A673 (cell line): ENCODE measurements around the gene DESI1. TPM values are rescaled to one million over a fixed set of nuclear protein-coding genes. Genes with fewer than 3 reads are reported as not detected.
A peak's percentile ranks its signal among the peaks of the same experiment; 100 is the strongest.
"Not testable (repeated sequence)": the region's sequence is repeated elsewhere in the genome, so short reads cannot be mapped to it uniquely, and the experiment has no call there.

ENCODE experiments used
- BruUV-seq: library from RNA; stranded (reverse); fragments of 400-500 nt; replicated peaks from 2 replicates; lab custom pipeline; 2021; lab: Mats Ljungman, UMichigan
- CTCF ChIA-PET: fragments of 300-600 bp; sonication (Branson Sonifier 250); formaldehyde crosslinking; loops from one replicate; lab custom pipeline; 2022; ENCODE audit warnings: antibody characterized with exemption; lab: Charles Lee
- POLR2A ChIA-PET: fragments of 300-600 bp; sonication (Branson Sonifier 250); formaldehyde crosslinking; loops from one replicate; lab custom pipeline; 2022; ENCODE audit warnings: antibody characterized with exemption; ENCODE audit not compliant: low non-redundant PET; lab: Charles Lee
- DNase-seq: peaks from one replicate; pipeline ENCODE4 v3.0.0-alpha.2; 2015; ENCODE audit warnings: low spot score
- H3K27ac ChIP-seq: fragments of 200-600 bp; sonication (generic); 2 replicates; pipeline ENCODE4 v1.5.1; 2016; ENCODE audit warnings: mixed run types, low read depth, mild to moderate bottlenecking, mixed read lengths, antibody characterized with exemption, low read length; ENCODE audit not compliant: poor library complexity, severe bottlenecking
- H3K27me3 ChIP-seq: fragments of 200-600 bp; sonication (generic); replicated peaks from 2 replicates; pipeline ENCODE4 v1.6.1; 2017; ENCODE audit warnings: mixed run types, low read depth, mild to moderate bottlenecking, mixed read lengths, antibody characterized with exemption, low read length; ENCODE audit not compliant: insufficient read depth, poor library complexity
- H3K36me3 ChIP-seq: fragments of 200-600 bp; sonication (generic); 2 replicates; pipeline ENCODE4 v1.6.1; 2016; ENCODE audit warnings: mixed run types, mild to moderate bottlenecking, mixed read lengths, antibody characterized with exemption, low read length; ENCODE audit not compliant: insufficient read depth, poor library complexity, severe bottlenecking
- H3K4me1 ChIP-seq: fragments of 200-600 bp; sonication (generic); 2 replicates; pipeline ENCODE4 v1.6.1; 2017; ENCODE audit warnings: mixed run types, mild to moderate bottlenecking, mixed read lengths, antibody characterized with exemption, low read length; ENCODE audit not compliant: insufficient read depth, poor library complexity, severe bottlenecking
- H3K4me3 ChIP-seq: fragments of 200-600 bp; sonication (generic); 2 replicates; pipeline ENCODE4 v1.5.1; 2016; ENCODE audit warnings: low read depth, mixed run types, mild to moderate bottlenecking, mixed read lengths, low read length; ENCODE audit not compliant: poor library complexity, severe bottlenecking
- H3K9me3 ChIP-seq: fragments of 200-600 bp; sonication (generic); 2 replicates; pipeline ENCODE4 v1.6.1; 2016; ENCODE audit warnings: mixed run types, low read depth, mild to moderate bottlenecking, mixed read lengths, antibody characterized with exemption, low read length; ENCODE audit not compliant: poor library complexity, severe bottlenecking
- EZH2 ChIP-seq: fragments of 200-600 bp; sonication (generic); IDR thresholded peaks from 2 replicates; pipeline ENCODE4 v1.6.1; 2017; ENCODE audit warnings: borderline replicate concordance, low read depth, mild to moderate bottlenecking, mixed read lengths, antibody characterized with exemption, low read length; ENCODE audit not compliant: poor library complexity, severe bottlenecking
- intact Hi-C: fragments of 100-400 bp; cut with micrococcal nuclease; formaldehyde crosslinking; loops from one replicate; pipeline ENCODE4 v1.10.0; 2022; ENCODE audit not compliant: unreplicated experiment
- total RNA-seq: library from RNA; stranded (reverse); gene quantifications from 2 replicates; pipeline ENCODE4 v1.2.3, GENCODE V29; 2021
- TF ChIP-seq, protein P1 (sequence below): fragments of 300-800, 200-600 bp; sonication (generic); conservative IDR thresholded peaks from 2 replicates; pipeline ENCODE4 v1.5.1; 2017; ENCODE audit warnings: low read depth, mild to moderate bottlenecking, antibody characterized with exemption, low read length, moderate library complexity, mixed read lengths

Gene DESI1
- total RNA-seq, 1 experiment from 2014 or later: 47.6 TPM

DNA sequence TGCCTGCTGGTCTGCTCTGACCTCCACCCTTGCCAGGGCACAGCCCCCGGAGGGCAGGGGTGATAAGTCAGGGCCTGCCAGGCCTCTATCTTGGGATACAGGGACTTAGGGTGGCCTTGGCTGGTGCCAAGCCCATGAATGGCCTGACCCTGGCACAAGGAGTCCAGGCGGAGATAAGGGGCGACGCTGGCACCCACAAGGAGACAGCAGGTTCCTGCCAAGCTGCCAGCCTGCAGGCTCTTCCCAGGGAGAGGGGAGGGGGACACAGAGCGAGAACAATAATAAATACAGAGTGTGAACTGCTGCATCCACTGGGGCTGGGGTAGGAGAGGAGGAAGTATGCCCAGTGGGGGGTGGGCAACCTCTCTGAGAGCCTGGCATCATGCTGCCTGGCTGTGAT, 59.1 kb downstream of the DESI1 start:
- Histone ChIP-seq H3K9me3 (no peaks in the 10 kb centered on the region), H3K36me3 (no peaks in the 10 kb centered on the region), H3K27me3 (no peaks in the 10 kb centered on the region), H3K27ac (no peak overlapping the region), H3K4me1 (peaks cover 29% of the 10 kb centered on the region), H3K4me3 (no peak overlapping the region)
- POLR2A ChIA-PET: no interaction called here
- no peak for TF ChIP-seq EZH2
- TF ChIP-seq, protein P1, sequence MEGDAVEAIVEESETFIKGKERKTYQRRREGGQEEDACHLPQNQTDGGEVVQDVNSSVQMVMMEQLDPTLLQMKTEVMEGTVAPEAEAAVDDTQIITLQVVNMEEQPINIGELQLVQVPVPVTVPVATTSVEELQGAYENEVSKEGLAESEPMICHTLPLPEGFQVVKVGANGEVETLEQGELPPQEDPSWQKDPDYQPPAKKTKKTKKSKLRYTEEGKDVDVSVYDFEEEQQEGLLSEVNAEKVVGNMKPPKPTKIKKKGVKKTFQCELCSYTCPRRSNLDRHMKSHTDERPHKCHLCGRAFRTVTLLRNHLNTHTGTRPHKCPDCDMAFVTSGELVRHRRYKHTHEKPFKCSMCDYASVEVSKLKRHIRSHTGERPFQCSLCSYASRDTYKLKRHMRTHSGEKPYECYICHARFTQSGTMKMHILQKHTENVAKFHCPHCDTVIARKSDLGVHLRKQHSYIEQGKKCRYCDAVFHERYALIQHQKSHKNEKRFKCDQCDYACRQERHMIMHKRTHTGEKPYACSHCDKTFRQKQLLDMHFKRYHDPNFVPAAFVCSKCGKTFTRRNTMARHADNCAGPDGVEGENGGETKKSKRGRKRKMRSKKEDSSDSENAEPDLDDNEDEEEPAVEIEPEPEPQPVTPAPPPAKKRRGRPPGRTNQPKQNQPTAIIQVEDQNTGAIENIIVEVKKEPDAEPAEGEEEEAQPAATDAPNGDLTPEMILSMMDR: no peak
- DNase-seq: peak; percentile 45
- CTCF ChIA-PET: interaction anchor here (0.6 kb wide), 1 partner anchor 1758 kb away, joined by 4 read pairs; no protein-coding TSS in a partner anchor
- intact Hi-C loops: no loop called here
- BruUV-seq: no TSS peak

DNA sequence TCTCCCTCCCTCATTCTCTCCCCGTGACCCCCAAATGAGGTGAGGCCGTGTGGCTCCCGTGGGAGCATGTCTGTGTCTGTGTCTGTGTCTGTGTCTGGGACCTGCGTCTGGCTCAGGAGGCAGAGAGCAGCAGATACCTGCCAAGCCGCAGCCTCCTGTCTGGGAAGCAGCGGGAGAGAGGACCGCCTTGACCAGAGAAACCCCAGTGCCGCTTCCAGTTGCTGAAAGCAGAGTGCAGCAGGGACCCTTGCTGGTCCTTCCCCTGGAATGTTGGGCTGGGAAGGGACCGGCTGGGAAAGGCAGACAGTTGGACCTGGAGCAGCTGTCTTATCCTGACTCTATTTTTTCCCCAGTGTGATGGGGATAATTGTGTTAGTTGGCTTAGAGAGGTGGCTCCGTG, 59.5 kb downstream of the DESI1 start:
- Histone ChIP-seq H3K4me3 (no peak overlapping the region), H3K4me1 (peaks cover 29% of the 10 kb centered on the region), H3K27ac (peak overlapping the region; percentile 35), H3K27me3 (no peaks in the 10 kb centered on the region), H3K9me3 (no peaks in the 10 kb centered on the region), H3K36me3 (no peaks in the 10 kb centered on the region)
- no peak for DNase-seq
- ChIA-PET CTCF (interaction anchor here (1.0 kb wide), 1 partner anchor 28 kb away, joined by 4 read pairs; the partner anchor contains the start of gene PMM1), POLR2A (no interaction called here)
- TF ChIP-seq, protein P1: no peak
- TF ChIP-seq EZH2: no peak
- BruUV-seq: no TSS peak
- intact Hi-C loops: no loop called here

DNA sequence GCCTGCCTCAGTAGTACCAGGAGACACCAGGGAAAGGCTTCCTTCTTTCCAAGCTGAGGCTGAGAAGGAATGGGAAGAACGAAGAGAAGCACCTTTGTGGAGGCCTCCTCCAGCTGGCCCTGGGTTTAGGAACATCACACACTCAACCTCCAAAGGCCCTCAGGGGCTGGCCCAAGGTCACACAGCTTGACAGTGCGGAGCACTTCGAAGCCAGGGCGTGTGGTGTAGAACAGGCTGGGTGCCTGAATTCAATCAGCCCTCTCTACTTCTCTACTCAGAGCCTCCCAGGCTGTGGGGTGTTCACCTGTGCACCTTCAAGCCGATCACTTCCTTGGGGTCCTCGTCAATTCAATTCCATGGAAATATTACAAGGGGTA, 60.8 kb downstream of the DESI1 start:
- H3K4me1 ChIP-seq: peaks cover 26% of the 10 kb centered on the region

DNA sequence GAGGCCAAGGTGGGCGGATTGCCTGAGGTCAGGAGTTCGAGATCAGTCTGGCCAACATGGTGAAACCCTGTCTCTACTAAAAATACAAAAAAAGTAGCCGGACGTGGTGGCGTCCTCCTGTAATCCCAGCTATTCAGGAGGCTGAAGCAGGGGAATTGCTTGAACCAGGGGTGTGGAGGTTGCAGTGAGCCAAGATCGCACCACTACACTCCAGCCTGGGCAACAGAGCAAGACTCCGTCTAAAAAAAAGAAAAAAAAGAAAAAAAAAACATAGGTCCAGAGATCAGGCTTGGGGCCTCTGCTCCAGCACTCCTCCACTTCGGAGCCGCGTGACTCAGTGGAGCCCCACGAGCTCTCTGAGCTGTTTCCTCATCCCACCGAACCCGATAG, 62.6 kb downstream of the DESI1 start:
- POLR2A ChIA-PET, H3K9me3 ChIP-seq, DNase-seq, H3K36me3 ChIP-seq, H3K27me3 ChIP-seq, H3K27ac ChIP-seq, intact Hi-C loops, H3K4me3 ChIP-seq, CTCF ChIA-PET, BruUV-seq: not testable (repeated sequence)
- H3K4me1 ChIP-seq: peaks cover 26% of the 10 kb centered on the region

More for the DNA sequence above, 60.8 kb downstream of the DESI1 start:
- no peak overlapping the region for H3K27ac ChIP-seq
- no peaks in the 10 kb centered on the region for H3K36me3 ChIP-seq
- H3K4me3 ChIP-seq: no peak overlapping the region
- no peaks in the 10 kb centered on the region for H3K27me3 ChIP-seq
- TF ChIP-seq, protein P1: no peak
- TF ChIP-seq EZH2: no peak
- BruUV-seq: no TSS peak
- no peaks in the 10 kb centered on the region for H3K9me3 ChIP-seq
- intact Hi-C loops: no loop called here
- POLR2A ChIA-PET: no interaction called here
- CTCF ChIA-PET: no interaction called here
- no peak for DNase-seq
